ENCODE measurements around the gene GPN2.
A peak's percentile ranks its signal among the peaks of the same experiment; 100 is the strongest.
"Not testable (repeated sequence)": the region's sequence is repeated elsewhere in the genome, so short reads cannot be mapped to it uniquely, and the experiment has no call there.

GPN2 gene

GRCh38 chr1:26900815-26901511, 10.9 kb upstream of the GPN2 start:
- DNase-seq (ENCODE audit: low read depth in 2 of 2), result no peak

GRCh38 chr1:26900001-26900814, 10.1 kb upstream of the GPN2 start, which contains the start of gene GPATCH3:
Gene GPATCH3, minus strand, starts transcription at chr1:26900467. Its CDS starts 25 bp downstream, at chr1:26900442.
- peak; percentile 77 to 78 for DNase-seq (ENCODE audit: low read depth in 2 of 2)

GRCh38 chr1:26897351-26897750, 7.3 kb upstream of the GPN2 start:
- no peak for DNase-seq (ENCODE audit: low read depth in 2 of 2)

DNA sequence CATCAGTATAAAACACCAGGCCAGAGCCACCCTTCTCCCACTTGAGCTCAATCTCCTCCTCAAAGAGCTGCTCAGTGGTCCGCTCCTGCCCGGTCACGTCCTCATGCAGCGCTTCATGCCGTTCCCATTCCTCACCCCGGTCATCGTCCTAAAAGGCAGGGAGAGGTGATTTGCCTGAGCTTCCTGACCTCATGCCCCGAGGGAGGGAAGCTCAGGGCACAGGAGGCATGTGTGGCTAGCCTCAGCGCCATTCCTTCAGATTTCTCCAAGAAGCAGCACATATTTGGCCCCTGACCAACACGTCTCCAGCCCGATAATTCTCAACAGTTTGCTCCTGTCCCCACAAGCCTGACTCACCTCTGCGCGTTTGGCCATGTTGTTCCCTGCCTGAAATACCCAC, 4.2 kb upstream of the GPN2 start:
- DNase-seq (ENCODE audit: low read depth in 2 of 2), result no peak

- DNase-seq (ENCODE audit: low read depth in 2 of 2), result no peak
Measured at GRCh38 chr1:26890467-26890796, 349 bp upstream of the GPN2 start.

GRCh38 chr1:26888231-26888630, 1.9 kb downstream of the GPN2 start:
- no peak for DNase-seq (ENCODE audit: low read depth in 2 of 2)

- DNase-seq (ENCODE audit: low read depth in 2 of 2), result no peak
Measured at GRCh38 chr1:26887125-26887524, 3.0 kb downstream of the GPN2 start.

- no peak for DNase-seq (ENCODE audit: low read depth in 2 of 2)
Measured at GRCh38 chr1:26882696-26883463, 7.2 kb downstream of the GPN2 start.

GRCh38 chr1:26881611-26882010, 8.5 kb downstream of the GPN2 start:
- not testable (repeated sequence) for DNase-seq (ENCODE audit: low read depth in 2 of 2)

DNA sequence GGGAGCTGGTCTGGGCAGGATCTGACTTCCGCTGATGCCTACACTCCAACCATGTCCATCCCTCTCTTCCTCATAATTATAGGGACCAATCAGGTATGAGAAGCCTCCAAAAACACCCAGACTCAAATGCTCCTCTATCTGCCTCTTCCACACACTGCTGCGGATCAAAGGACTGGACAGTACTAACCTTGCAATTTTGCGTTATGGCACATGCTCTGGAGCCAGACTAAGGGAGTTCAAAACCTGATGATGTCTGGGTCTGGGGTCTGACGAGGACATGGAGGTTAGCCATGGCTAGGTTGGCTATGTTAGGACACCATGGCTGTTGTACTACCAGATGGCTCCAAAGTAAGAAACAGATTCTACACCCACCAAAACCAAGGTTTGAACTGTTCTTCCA, 10.3 kb downstream of the GPN2 start:
- no peak for DNase-seq (ENCODE audit: low read depth in 2 of 2)

- no peak for DNase-seq (ENCODE audit: low read depth in 2 of 2)
Measured at GRCh38 chr1:26877326-26877725, 12.8 kb downstream of the GPN2 start.

GRCh38 chr1:26874896-26875295, 15.2 kb downstream of the GPN2 start:
- DNase-seq (ENCODE audit: low read depth in 2 of 2), result no peak

DNA sequence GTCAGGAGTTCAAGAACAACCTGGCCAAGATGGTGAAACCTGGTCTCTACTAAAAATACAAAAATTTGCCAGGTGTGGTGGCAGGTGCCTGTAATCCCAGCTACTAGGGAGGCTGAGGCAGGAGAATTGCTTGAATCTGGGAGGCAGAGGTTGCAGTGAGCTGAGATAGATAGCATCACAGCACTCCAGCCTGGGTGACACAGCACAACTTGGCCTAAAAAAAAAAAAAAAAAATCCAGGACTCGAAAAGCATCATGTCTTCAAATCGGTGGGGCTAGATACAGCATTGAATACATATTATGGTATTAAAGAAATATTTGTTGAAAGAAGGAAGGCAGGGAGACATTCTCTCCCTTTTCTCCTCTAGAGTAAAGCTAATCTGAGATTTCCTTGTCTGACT, 17.0 kb downstream of the GPN2 start:
- not testable (repeated sequence) for DNase-seq (ENCODE audit: low read depth in 2 of 2)

GRCh38 chr1:26864610-26865480, 25.2 kb downstream of the GPN2 start:
- peak; percentile 82 to 86 for DNase-seq (ENCODE audit: low read depth in 2 of 2)

DNA sequence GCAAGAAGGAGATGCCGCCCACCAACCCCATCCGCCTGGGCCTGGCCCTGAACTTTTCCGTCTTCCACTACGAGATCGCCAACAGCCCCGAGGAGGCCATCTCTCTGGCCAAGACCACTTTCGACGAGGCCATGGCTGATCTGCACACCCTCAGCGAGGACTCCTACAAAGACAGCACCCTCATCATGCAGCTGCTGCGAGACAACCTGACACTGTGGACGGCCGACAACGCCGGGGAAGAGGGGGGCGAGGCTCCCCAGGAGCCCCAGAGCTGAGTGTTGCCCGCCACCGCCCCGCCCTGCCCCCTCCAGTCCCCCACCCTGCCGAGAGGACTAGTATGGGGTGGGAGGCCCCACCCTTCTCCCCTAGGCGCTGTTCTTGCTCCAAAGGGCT, 26.4 kb downstream of the GPN2 start:
- no peak for DNase-seq (ENCODE audit: low read depth in 2 of 2)

DNA sequence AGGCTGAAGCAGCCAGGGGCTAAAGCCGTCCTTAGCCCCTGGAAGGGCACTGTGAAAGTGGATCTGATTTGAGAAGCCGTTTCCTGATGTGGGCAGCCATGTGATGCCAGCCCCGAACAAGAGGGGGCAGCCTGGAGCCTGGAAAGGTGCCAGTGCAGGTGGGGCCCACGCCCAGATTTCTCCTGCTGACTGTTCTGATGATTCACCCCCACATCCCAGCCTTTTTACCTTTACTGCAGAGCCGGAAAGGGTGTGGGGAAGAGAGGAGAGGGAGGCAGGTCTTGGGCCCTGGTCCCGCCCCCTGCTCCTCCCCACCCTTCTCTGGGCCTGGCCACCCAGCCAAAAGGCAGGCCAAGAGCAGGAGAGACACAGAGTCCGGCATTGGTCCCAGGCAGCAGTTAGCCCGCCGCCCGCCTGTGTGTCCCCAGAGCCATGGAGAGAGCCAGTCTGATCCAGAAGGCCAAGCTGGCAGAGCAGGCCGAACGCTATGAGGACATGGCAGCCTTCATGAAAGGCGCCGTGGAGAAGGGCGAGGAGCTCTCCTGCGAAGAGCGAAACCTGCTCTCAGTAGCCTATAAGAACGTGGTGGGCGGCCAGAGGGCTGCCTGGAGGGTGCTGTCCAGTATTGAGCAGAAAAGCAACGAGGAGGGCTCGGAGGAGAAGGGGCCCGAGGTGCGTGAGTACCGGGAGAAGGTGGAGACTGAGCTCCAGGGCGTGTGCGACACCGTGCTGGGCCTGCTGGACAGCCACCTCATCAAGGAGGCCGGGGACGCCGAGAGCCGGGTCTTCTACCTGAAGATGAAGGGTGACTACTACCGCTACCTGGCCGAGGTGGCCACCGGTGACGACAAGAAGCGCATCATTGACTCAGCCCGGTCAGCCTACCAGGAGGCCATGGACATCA, 27.1 kb downstream of the GPN2 start, which contains the start of gene SFN:
Gene SFN, plus strand, starts transcription at position 369 of the 904 bp plus-strand sequence. Its CDS starts 64 bp downstream, at position 433.
- no peak for DNase-seq (ENCODE audit: low read depth in 2 of 2)

DNA sequence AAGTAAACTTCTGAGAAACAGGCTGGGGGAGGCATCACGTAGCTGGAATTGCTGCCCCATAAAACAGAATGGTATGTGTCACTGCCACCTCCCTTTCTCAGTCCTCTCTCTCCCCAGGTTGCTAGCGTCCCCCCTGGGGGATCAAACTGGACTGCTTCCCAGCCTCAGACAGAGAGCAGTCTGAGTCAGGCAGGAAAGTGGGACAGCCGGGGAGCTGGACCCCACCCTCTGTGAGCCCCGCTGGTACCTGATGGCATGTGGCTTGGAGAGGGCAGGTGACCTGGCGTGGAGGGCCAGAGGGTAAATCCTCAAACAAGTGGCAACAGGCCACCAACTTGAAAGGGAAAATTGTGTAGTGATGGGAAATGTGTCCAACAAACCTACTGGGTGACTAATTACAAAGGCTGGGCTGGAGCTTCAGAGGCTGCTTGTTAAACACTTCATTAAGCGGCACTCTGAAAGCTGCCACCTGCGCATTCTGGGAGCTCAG, 28.1 kb downstream of the GPN2 start:
- no peak for DNase-seq (ENCODE audit: low read depth in 2 of 2)

- no peak for DNase-seq (ENCODE audit: low read depth in 2 of 2)
Measured at GRCh38 chr1:26861286-26861701, 28.8 kb downstream of the GPN2 start.

DNA sequence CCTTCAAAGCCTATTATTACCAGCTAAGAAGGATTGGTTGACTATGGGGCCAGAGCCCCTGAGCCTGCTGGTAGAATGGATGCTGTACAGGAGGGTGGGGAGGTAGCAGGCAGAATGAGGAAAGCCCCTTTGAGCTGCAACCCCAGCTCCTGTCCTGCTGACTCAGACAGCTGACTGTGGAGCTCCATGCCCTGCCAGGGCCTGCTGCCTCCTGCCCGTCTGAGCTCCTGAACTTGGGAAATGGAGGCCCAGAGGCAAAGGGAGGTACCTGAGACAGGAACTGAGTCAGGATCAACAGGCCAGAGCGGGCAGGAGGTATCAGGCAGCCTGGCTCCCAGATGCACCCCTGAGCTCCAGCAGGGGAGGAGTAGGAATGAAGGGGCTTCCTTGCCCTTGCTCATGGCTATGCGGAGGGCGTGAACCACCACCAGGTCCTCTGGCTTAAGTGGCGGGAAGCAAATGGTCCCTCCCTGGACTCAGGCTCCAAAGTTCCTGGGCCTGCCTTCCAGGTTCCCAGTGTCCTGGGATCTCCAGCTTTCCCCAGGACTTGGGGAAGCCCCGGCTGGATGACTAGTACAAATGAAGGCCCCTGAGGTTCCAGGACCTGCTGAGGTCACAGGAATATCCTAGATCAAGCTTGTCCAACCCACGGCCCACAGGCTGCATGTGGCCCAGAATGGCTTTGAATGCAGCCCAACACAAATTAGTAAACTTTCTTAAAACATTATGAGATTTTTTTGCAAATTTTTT, 31.0 kb downstream of the GPN2 start:
- DNase-seq (ENCODE audit: low read depth in 2 of 2), result no peak
